ENCODE results near the gene DESI2.
"Not testable (repeated sequence)": the region's sequence is repeated elsewhere in the genome, so short reads cannot be mapped to it uniquely, and the experiment has no call there.

The DESI2 gene

GRCh38 chr1:244667797-244668196 is 14.9 kb downstream of the DESI2 start:
- H3K27ac ChIP-seq (ENCODE audit: low read depth, low read length, severe bottlenecking), result no peak overlapping the region
- H3K4me1 ChIP-seq (ENCODE audit: control insufficient read depth, insufficient read depth, low read length, poor library complexity, severe bottlenecking), result peaks cover 4% of the 10 kb centered on the region
- WGBS, 2 experiments (ENCODE audit: insufficient coverage in 2 of 2), result 100% methylated on average over 1 of the region's 2 CpGs; no CpG with 5 or more reads in 1 of the 2 experiments
- no peaks in the 10 kb centered on the region for H3K9me3 ChIP-seq (ENCODE audit: control insufficient read depth, low read length)
- peaks cover 27% of the 10 kb centered on the region for H3K36me3 ChIP-seq (ENCODE audit: control insufficient read depth, insufficient read depth, low read length)
- H3K4me3 ChIP-seq (ENCODE audit: extremely low read depth, insufficient read depth, low read length, poor library complexity, severe bottlenecking), result no peak overlapping the region

DNA sequence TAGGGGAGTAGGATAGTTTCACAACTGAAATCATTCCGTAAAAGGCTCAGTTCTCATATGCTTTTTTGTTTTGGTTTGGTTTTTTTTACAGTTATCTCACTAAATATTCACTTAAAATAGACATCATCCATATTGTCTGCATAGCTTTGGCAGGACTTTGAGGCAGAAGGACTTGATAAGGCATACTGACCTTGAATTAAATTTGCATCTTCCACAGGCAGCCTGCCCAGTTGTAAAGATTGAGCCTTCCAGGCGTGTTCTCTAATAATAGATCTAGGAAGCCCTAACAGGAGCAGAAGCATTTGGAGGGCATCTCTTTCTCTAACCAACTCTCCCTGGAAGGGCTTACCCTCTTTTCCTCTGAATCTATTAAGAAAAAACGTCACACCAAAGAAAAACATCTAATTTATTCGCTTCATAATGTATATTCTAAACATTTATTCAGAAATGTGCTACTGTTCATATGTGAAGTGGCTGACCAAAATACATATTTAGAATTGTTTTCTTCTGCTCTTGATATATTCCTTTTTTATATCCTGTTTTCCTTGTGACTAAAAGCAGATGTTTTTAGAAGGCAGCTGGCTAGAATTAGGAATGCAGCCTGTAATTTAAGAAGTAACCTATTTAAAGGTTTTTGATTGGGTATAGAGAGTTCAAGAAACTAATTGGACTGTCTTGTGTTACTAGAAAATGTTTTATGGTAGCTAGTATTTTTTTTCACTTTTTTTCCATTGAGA is 20.2 kb downstream of the DESI2 start:
- Histone ChIP-seq H3K9me3 (ENCODE audit: control insufficient read depth, low read length) (no peaks in the 10 kb centered on the region), H3K4me3 (ENCODE audit: extremely low read depth, insufficient read depth, low read length, poor library complexity, severe bottlenecking) (no peak overlapping the region), H3K4me1 (ENCODE audit: control insufficient read depth, insufficient read depth, low read length, poor library complexity, severe bottlenecking) (no peaks in the 10 kb centered on the region), H3K36me3 (ENCODE audit: control insufficient read depth, insufficient read depth, low read length) (peaks cover 38% of the 10 kb centered on the region), H3K27ac (ENCODE audit: low read depth, low read length, severe bottlenecking) (peak overlapping the region; percentile 38)
- WGBS, 2 experiments (ENCODE audit: insufficient coverage in 2 of 2), result 61% methylated on average over 3 of the region's 4 CpGs; no CpG with 5 or more reads in 1 of the 2 experiments

DNA sequence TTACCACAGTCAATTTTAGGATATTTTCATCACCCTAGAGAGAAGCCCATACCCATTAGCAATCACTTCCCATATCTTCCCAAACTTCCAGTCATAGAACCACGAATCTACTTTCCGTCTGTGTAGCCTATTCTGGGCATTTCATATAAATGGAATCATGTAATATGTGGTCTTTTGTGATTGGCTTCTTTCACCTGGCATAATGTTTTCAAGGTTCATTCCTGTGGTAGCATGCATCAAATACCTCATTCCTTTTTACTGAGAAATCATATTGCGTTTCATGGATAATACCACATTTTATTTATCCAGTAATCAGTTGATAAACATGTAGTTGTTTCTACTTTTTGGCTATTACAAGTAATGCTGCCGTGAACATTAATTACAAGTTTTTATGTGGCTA is 21.5 kb downstream of the DESI2 start:
- H3K9me3 ChIP-seq (ENCODE audit: control insufficient read depth, low read length), result no peaks in the 10 kb centered on the region
- WGBS, 2 experiments (ENCODE audit: insufficient coverage in 2 of 2), result 100% methylated on average over 2 of the region's 4 CpGs; no CpG with 5 or more reads in 1 of the 2 experiments

DNA sequence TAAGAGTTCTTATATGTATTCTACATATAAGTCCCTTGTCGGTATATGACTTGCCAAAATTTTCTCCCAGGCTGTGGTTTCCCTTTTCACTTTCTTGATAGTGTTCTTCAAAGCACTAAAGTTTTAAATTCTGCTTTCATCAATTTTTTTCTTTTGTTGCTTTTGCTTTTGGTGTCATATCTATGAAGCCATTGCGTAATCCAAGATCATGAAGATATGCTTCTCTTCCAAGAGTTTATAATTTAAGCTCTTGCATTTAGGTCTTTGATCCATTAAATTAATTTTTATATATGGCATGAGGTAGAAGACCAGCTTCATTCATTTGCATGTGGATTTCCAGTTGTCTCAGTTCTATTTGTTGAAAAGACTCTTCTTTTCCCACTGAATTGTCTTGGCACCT is 22.2 kb downstream of the DESI2 start:
- H3K36me3 ChIP-seq (ENCODE audit: control insufficient read depth, insufficient read depth, low read length), result peaks cover 40% of the 10 kb centered on the region
- no peak overlapping the region for H3K27ac ChIP-seq (ENCODE audit: low read depth, low read length, severe bottlenecking)
- H3K4me1 ChIP-seq (ENCODE audit: control insufficient read depth, insufficient read depth, low read length, poor library complexity, severe bottlenecking), result no peaks in the 10 kb centered on the region
- H3K4me3 ChIP-seq (ENCODE audit: extremely low read depth, insufficient read depth, low read length, poor library complexity, severe bottlenecking), result no peak overlapping the region
- H3K9me3 ChIP-seq (ENCODE audit: control insufficient read depth, low read length), result no peaks in the 10 kb centered on the region
- 86% methylated on average over 1 of the region's 2 CpGs; no CpG with 5 or more reads in 1 of the 2 experiments for WGBS, 2 experiments (ENCODE audit: insufficient coverage in 2 of 2)

More for the DNA sequence above, 21.5 kb downstream of the DESI2 start:
- H3K36me3 ChIP-seq (ENCODE audit: control insufficient read depth, insufficient read depth, low read length), result peaks cover 40% of the 10 kb centered on the region
- no peak overlapping the region for H3K27ac ChIP-seq (ENCODE audit: low read depth, low read length, severe bottlenecking)
- no peaks in the 10 kb centered on the region for H3K4me1 ChIP-seq (ENCODE audit: control insufficient read depth, insufficient read depth, low read length, poor library complexity, severe bottlenecking)
- no peak overlapping the region for H3K4me3 ChIP-seq (ENCODE audit: extremely low read depth, insufficient read depth, low read length, poor library complexity, severe bottlenecking)

DNA sequence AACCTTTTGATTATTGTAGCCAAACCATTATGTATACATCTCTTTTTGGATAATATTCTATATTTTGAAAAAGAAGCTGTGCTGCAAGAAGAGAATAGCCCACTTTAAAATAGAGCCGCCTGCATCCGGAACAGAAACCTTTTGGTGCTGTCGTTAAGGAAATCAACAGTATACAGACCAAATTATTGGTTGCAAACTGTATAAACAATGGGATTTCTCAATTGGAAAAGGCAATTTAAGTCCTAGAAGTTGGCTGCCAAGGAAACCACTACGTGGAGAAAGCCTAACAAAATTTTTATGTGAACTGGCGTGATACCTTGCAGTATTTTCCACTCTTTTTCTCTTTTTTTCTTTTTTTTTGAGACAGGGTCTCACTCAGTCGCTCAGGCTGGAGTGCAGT is 25.8 kb downstream of the DESI2 start:
- H3K4me3 ChIP-seq (ENCODE audit: extremely low read depth, insufficient read depth, low read length, poor library complexity, severe bottlenecking), result no peak overlapping the region
- no peaks in the 10 kb centered on the region for H3K9me3 ChIP-seq (ENCODE audit: control insufficient read depth, low read length)
- peaks cover 41% of the 10 kb centered on the region for H3K36me3 ChIP-seq (ENCODE audit: control insufficient read depth, insufficient read depth, low read length)
- H3K27ac ChIP-seq (ENCODE audit: low read depth, low read length, severe bottlenecking), result no peak overlapping the region
- WGBS, 2 experiments (ENCODE audit: insufficient coverage in 2 of 2), result 100% methylated on average over 2 to 4 of the region's 6 CpGs
- no peaks in the 10 kb centered on the region for H3K4me1 ChIP-seq (ENCODE audit: control insufficient read depth, insufficient read depth, low read length, poor library complexity, severe bottlenecking)

DNA sequence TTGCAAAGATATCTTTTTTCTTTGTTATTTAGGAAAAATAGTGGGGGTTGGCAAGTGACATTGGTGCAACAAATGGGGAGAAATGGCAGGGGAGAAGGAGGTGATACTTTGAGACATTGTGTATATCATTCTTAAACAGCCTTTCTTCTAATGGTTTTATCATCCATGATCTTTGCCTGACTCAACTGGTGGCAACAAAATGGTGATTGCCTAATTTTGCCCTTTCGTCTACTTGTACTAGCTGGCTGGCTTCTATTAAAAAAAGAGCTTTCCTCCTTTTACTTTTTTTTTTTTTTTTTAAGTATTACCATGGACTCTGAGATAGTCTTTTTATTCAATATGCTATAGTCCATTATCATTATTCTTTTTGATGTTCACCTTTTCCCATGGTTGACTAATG is 27.7 kb downstream of the DESI2 start:
- Histone ChIP-seq H3K4me1 (ENCODE audit: control insufficient read depth, insufficient read depth, low read length, poor library complexity, severe bottlenecking) (no peaks in the 10 kb centered on the region), H3K4me3 (ENCODE audit: extremely low read depth, insufficient read depth, low read length, poor library complexity, severe bottlenecking) (no peak overlapping the region), H3K27ac (ENCODE audit: low read depth, low read length, severe bottlenecking) (no peak overlapping the region), H3K36me3 (ENCODE audit: control insufficient read depth, insufficient read depth, low read length) (peaks cover 30% of the 10 kb centered on the region), H3K9me3 (ENCODE audit: control insufficient read depth, low read length) (no peaks in the 10 kb centered on the region)
- 100% methylated on average over 1 of the region's 1 CpG; no CpG with 5 or more reads in 1 of the 2 experiments for WGBS, 2 experiments (ENCODE audit: insufficient coverage in 2 of 2)

DNA sequence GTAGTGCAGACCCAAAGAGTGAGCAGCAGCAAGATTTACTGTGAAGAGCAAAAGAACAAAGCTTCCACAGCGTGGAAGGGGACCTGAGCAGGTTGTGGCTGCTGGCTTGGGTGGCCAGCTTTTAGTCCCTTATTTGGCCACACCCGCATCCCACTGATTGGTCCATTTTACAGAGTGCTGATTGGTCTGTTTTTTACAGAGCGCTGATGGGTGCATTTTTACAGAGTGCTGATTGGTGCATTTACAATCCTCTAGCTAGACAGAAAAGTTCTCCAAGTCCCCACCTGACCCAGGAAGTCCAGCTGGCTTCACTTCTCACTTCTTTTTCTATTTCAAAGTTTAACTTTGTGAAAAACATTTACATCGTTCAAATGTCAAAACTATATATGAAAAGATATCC is 29.2 kb downstream of the DESI2 start:
- H3K4me3 ChIP-seq (ENCODE audit: extremely low read depth, insufficient read depth, low read length, poor library complexity, severe bottlenecking); H3K4me1 ChIP-seq (ENCODE audit: control insufficient read depth, insufficient read depth, low read length, poor library complexity, severe bottlenecking); H3K27ac ChIP-seq (ENCODE audit: low read depth, low read length, severe bottlenecking); H3K9me3 ChIP-seq (ENCODE audit: control insufficient read depth, low read length): not testable (repeated sequence)
- peaks cover 38% of the 10 kb centered on the region for H3K36me3 ChIP-seq (ENCODE audit: control insufficient read depth, insufficient read depth, low read length)
- WGBS, 2 experiments (ENCODE audit: insufficient coverage in 2 of 2), result 97% methylated on average over 3 to 4 of the region's 4 CpGs

- no peak overlapping the region for H3K4me3 ChIP-seq (ENCODE audit: extremely low read depth, insufficient read depth, low read length, poor library complexity, severe bottlenecking)
- WGBS, 2 experiments (ENCODE audit: insufficient coverage in 2 of 2), result 87 to 94% methylated on average over 2 of the region's 2 CpGs
- peaks cover 88% of the 10 kb centered on the region for H3K36me3 ChIP-seq (ENCODE audit: control insufficient read depth, insufficient read depth, low read length)
- H3K27ac ChIP-seq (ENCODE audit: low read depth, low read length, severe bottlenecking), result no peak overlapping the region
- no peaks in the 10 kb centered on the region for H3K9me3 ChIP-seq (ENCODE audit: control insufficient read depth, low read length)
- H3K4me1 ChIP-seq (ENCODE audit: control insufficient read depth, insufficient read depth, low read length, poor library complexity, severe bottlenecking), result no peaks in the 10 kb centered on the region
These were observed 43.0 kb downstream of the DESI2 start for GRCh38 chr1:244695937-244696336.

GRCh38 chr1:244699741-244700140 is 46.8 kb downstream of the DESI2 start:
- H3K4me1 ChIP-seq (ENCODE audit: control insufficient read depth, insufficient read depth, low read length, poor library complexity, severe bottlenecking), result no peaks in the 10 kb centered on the region
- H3K36me3 ChIP-seq (ENCODE audit: control insufficient read depth, insufficient read depth, low read length), result peaks cover 84% of the 10 kb centered on the region
- H3K4me3 ChIP-seq (ENCODE audit: extremely low read depth, insufficient read depth, low read length, poor library complexity, severe bottlenecking), result no peak overlapping the region
- H3K27ac ChIP-seq (ENCODE audit: low read depth, low read length, severe bottlenecking), result no peak overlapping the region
- H3K9me3 ChIP-seq (ENCODE audit: control insufficient read depth, low read length), result no peaks in the 10 kb centered on the region
- 89 to 96% methylated on average over 4 of the region's 4 CpGs for WGBS, 2 experiments (ENCODE audit: insufficient coverage in 2 of 2)

GRCh38 chr1:244700808-244701207 is 47.9 kb downstream of the DESI2 start:
- H3K27ac ChIP-seq (ENCODE audit: low read depth, low read length, severe bottlenecking), result no peak overlapping the region
- no CpG with 5 or more reads among the region's 1 CpG for WGBS, 2 experiments (ENCODE audit: insufficient coverage in 2 of 2)

GRCh38 chr1:244702620-244703019 is 49.7 kb downstream of the DESI2 start:
- H3K27ac ChIP-seq (ENCODE audit: low read depth, low read length, severe bottlenecking), result no peak overlapping the region
- H3K4me3 ChIP-seq (ENCODE audit: extremely low read depth, insufficient read depth, low read length, poor library complexity, severe bottlenecking), result no peak overlapping the region
- H3K36me3 ChIP-seq (ENCODE audit: control insufficient read depth, insufficient read depth, low read length), result peaks cover 73% of the 10 kb centered on the region
- WGBS, 2 experiments (ENCODE audit: insufficient coverage in 2 of 2), result no CpG with 5 or more reads among the region's 3 CpGs
- no peaks in the 10 kb centered on the region for H3K9me3 ChIP-seq (ENCODE audit: control insufficient read depth, low read length)
- no peaks in the 10 kb centered on the region for H3K4me1 ChIP-seq (ENCODE audit: control insufficient read depth, insufficient read depth, low read length, poor library complexity, severe bottlenecking)

More at GRCh38 chr1:244700808-244701207, 47.9 kb downstream of the DESI2 start:
- peaks cover 77% of the 10 kb centered on the region for H3K36me3 ChIP-seq (ENCODE audit: control insufficient read depth, insufficient read depth, low read length)
- no peak overlapping the region for H3K4me3 ChIP-seq (ENCODE audit: extremely low read depth, insufficient read depth, low read length, poor library complexity, severe bottlenecking)
- H3K9me3 ChIP-seq (ENCODE audit: control insufficient read depth, low read length), result no peaks in the 10 kb centered on the region
- no peaks in the 10 kb centered on the region for H3K4me1 ChIP-seq (ENCODE audit: control insufficient read depth, insufficient read depth, low read length, poor library complexity, severe bottlenecking)

Data from mesodermal cell (in vitro differentiated cells).